ENCODE data around the gene RNF150.

DNA sequence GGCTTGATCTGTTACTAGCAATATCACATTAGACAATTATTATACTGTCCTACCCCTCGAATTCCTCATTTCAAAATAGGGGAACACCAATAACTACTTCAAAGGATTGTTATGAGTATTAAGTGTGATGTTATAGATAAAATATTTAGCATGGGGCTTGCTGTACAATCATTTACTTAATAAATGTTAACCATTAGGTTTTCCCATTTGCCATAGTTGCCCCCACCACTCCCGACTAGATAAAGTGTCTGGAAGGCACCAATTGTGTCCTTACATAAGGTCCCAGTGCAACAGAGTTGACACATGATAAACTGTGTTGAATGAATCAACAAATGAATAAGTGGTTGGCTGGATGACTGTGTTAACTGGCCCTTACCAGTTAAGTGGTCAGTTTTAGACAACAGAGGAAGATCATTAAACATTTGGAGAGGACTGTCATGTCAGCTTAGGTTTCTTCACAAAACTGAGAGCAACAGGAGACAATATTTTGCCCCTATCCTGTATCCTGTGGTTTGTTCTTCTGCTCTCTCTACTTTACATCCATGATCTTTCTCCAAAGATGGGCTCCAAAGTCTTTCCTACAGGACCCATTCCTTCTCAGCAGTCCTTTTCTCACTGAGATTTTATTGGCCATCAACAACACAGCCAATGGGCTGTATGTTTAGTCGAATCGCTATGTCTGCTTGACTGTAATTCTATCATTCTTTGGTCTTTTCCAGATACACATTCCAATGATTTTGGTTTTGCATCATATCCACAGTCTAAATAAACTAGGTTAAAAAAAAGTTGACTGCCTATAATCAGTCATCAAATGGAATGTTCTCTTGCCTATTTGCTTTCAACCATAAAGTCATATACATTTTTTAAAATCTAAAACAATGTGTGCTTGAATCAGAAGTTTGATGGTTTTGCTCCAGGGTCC, 74.4 kb downstream of the RNF150 start:
- TF ChIP-seq, protein P1, sequence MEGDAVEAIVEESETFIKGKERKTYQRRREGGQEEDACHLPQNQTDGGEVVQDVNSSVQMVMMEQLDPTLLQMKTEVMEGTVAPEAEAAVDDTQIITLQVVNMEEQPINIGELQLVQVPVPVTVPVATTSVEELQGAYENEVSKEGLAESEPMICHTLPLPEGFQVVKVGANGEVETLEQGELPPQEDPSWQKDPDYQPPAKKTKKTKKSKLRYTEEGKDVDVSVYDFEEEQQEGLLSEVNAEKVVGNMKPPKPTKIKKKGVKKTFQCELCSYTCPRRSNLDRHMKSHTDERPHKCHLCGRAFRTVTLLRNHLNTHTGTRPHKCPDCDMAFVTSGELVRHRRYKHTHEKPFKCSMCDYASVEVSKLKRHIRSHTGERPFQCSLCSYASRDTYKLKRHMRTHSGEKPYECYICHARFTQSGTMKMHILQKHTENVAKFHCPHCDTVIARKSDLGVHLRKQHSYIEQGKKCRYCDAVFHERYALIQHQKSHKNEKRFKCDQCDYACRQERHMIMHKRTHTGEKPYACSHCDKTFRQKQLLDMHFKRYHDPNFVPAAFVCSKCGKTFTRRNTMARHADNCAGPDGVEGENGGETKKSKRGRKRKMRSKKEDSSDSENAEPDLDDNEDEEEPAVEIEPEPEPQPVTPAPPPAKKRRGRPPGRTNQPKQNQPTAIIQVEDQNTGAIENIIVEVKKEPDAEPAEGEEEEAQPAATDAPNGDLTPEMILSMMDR (IDR thresholded peaks at IDR 0.05): no peak
- no peak for TF ChIP-seq POLR2A (IDR thresholded peaks at IDR 0.05)
